Heart right ventricle (tissue), 16 donors: ENCODE results near the gene GRPEL1. TPM values are rescaled to one million over a fixed set of nuclear protein-coding genes. Genes with fewer than 3 reads are reported as not detected.

Source experiments
- ATAC-seq, 8 donors: fragments of 200-7000 bp; cut with Tn5 transposase; one replicate each; pipeline ENCODE4 v1.9.1; 2020; ENCODE audit warnings: mild to moderate bottlenecking in 8 of 8, moderate library complexity in 8 of 8, moderate number of reproducible peaks in 1 of 8
- DNase-seq, 2 donors: peaks; one replicate each; pipeline ENCODE4 v3.0.0-alpha.2; 2020
- H3K27ac ChIP-seq, 10 donors: fragments of 200-600 bp; sonication (generic) in 2 of 10; one replicate each; pipeline versions ENCODE4 v1.5.0 to v1.8.0; 2020 to 2022; ENCODE audit warnings: mild to moderate bottlenecking in 3 of 10
- H3K27me3 ChIP-seq, 7 donors: fragments of 200-600 bp; one replicate each; pipeline ENCODE4 v1.8.0; 2021 to 2022; ENCODE audit warnings: mild to moderate bottlenecking in 2 of 7
- H3K36me3 ChIP-seq, 9 donors: fragments of 200-600 bp; sonication (generic) in 1 of 9; one replicate each; pipeline versions ENCODE4 v1.5.0 to v1.8.0; 2020 to 2022; ENCODE audit warnings: mild to moderate bottlenecking in 2 of 9
- H3K4me1 ChIP-seq, 9 donors: fragments of 200-600 bp; sonication (generic) in 1 of 9; one replicate each; pipeline versions ENCODE4 v1.5.0 to v1.8.0; 2020 to 2022; ENCODE audit warnings: mild to moderate bottlenecking in 4 of 9
- H3K4me3 ChIP-seq, 10 donors: fragments of 200-600 bp; sonication (generic) in 2 of 10; one replicate each; pipeline versions ENCODE4 v1.5.0 to v1.8.0; 2020 to 2022; ENCODE audit warnings: mild to moderate bottlenecking in 7 of 10, moderate library complexity in 2 of 10
- H3K9me3 ChIP-seq, 11 donors: fragments of 200-600 bp in 10 of 11; sonication (generic) in 2 of 11; one replicate each; pipeline versions ENCODE4 v1.5.0 to v1.8.0; 2013 to 2022; ENCODE audit warnings: mild to moderate bottlenecking in 2 of 11, control low read depth in 1 of 11, moderate library complexity in 1 of 11
- CTCF ChIP-seq, 9 donors: fragments of 200-600 bp; sonication (generic) in 2 of 9; IDR thresholded peaks; one replicate each; pipeline versions ENCODE4 v1.5.0 to v1.8.0; 2021 to 2022; ENCODE audit warnings: antibody characterized with exemption in 9 of 9, mild to moderate bottlenecking in 5 of 9, moderate library complexity in 1 of 9
- WGBS, 2 donors: extraction: QIAGEN DNeasy Blood & Tissue Kit; methylation state at CpG; one replicate each; pipeline ENCODE4 v1.1.7; 2013; ENCODE audit warnings: inconsistent platforms in 1 of 2; 5-methylcytosine and 5-hydroxymethylcytosine counted together
- intact Hi-C, 10 donors: fragments of 100-400 bp; cut with DNase I; formaldehyde crosslinking; loops; one replicate each; pipeline versions ENCODE4 v1.11.1 to v1.14.2; 2022
- polyA plus RNA-seq, 2 donors: library from polyadenylated mRNA; stranded (reverse); fragments of 200-250 nt; gene quantifications; one replicate each; pipeline ENCODE4 v1.2.3, GENCODE V29; 2013
- total RNA-seq, 10 donors: library from RNA; stranded (reverse); fragmentation: NEBNext Ultra II Directional in 3 of 10; extraction: Animal tissue kit (Norgen Biotek cat#: 25700) in 3 of 10; gene quantifications; one replicate each; pipeline versions ENCODE4 v1.2.1 to v1.2.4, GENCODE V29; 2021 to 2023
- donor health status: Arrhythmogenic right ventricular cardiomyopathy.
- donor health status: ischemic (EF 13 %, LVEDD 7.1; RV severe dilation, severe dysfunction).
- donor health status: healthy with polysubstance abuse.
- donor health status: DM: no; HTN: yes; CAD: no.
- donor health status: DM: no; HTN: no; CAD: no.
- donor health status: ischemic (EF 25% LVEDD 6.9; RV normal size, moderate dysfunction).
- donor health status: ischemic (EF 25% LVEDD 5.7; RV mildly dilated, moderate dysfunction).
- donor health status: healthy.
- donor health status: DM: yes; HTN: yes; CAD: no.
- donor health status: Ischemic cardiomyopathy.
- donor health status: ischemic (EF 35%, LVEDD 5.7; RV mildly dilated, moderate dysfunction).
- donor health status: nonischemic (EF 11% LVEDD 7.7; RV severe dilation, severe dysfunction).
- donor health status: DM: yes; HTN: yes; CAD: no.
- donor health status: PGD.
- donor health status: ischemic (EF 29% LVEDD 5.4; RV normal size, mild dysfunction).
- donor health status: nonischemic (EF 23%, LVEDD 6.1; RV moderate dilation, normal function).

Gene GRPEL1
- total and polyA plus RNA-seq, 12 donors, result 38.7 to 83.3 (median 55.8) TPM

- no peak for ATAC-seq
- no peak for TF ChIP-seq CTCF (IDR thresholded peaks at IDR 0.05)
Measured at GRCh38 chr4:7076696-7077082, 8.8 kb upstream of the GRPEL1 start.

GRCh38 chr4:7075962-7076695 lies 8.3 kb upstream of the GRPEL1 start:
- TF ChIP-seq CTCF (IDR thresholded peaks at IDR 0.05), result no peak
- ATAC-seq (peak in 2 of 8 donors; percentile 5 to 40), DNase-seq (no peak)
- Histone ChIP-seq H3K4me1 (peaks cover 0 to 5% (median 0%) of the 10 kb centered on the region in 9 donors), H3K36me3 (no peaks in the 10 kb centered on the region), H3K27me3 (no peaks in the 10 kb centered on the region), H3K4me3 (no peak overlapping the region), H3K27ac (no peak overlapping the region), H3K9me3 (peaks cover 0 to 5% (median 0%) of the 10 kb centered on the region in 11 donors)
- intact Hi-C loops, result loop anchor here in 3 of 10 donors (10.0 kb wide), 4 partner anchors 91 to 351 kb away; partner anchors contain the start of gene TBC1D14 (in 1 of the 3)
- 85 to 86% methylated on average over 25 of the region's 25 CpGs for WGBS, 2 donors

More at GRCh38 chr4:7076696-7077082, 8.8 kb upstream of the GRPEL1 start:
- peaks cover 0 to 5% (median 0%) of the 10 kb centered on the region in 9 donors for H3K4me1 ChIP-seq
- H3K9me3 ChIP-seq, result peaks cover 0 to 5% (median 0%) of the 10 kb centered on the region in 11 donors
- H3K27me3 ChIP-seq, result peaks cover 0 to 1% (median 0%) of the 10 kb centered on the region in 7 donors
- no peak overlapping the region for H3K4me3 ChIP-seq
- intact Hi-C loops, result loop anchor here in 3 of 10 donors (10.0 kb wide), 4 partner anchors 92 to 352 kb away; partner anchors contain the start of gene TBC1D14 (in 1 of the 3)
- no peaks in the 10 kb centered on the region for H3K36me3 ChIP-seq
- no peak overlapping the region for H3K27ac ChIP-seq
- DNase-seq, result no peak
- 59 to 63% methylated on average over 6 of the region's 6 CpGs for WGBS, 2 donors

DNA sequence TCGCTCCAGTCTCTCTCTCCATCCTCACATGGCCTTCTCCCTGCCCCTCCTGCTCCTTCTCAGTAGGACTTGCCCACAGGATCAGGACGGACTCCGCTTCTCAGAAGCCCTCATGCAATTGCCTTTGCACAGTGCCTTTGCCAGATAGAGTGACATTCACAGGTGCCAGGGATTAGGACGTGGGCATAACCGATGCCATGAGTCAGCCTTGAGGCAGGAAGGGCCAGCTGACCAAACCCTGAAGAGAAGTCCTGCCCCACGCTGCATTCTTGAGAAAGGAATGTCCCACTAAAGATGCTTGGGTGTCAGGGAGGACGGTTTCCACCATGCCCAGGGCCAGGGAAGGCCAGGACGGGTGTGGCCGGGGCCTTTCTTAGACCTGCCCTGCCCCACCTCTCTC lies 6.6 kb upstream of the GRPEL1 start:
- no peak overlapping the region for H3K27ac ChIP-seq
- DNase-seq, result no peak
- H3K4me3 ChIP-seq, result no peak overlapping the region
- no peak for TF ChIP-seq CTCF (IDR thresholded peaks at IDR 0.05)
- peaks cover 0 to 12% (median 3%) of the 10 kb centered on the region in 9 donors for H3K4me1 ChIP-seq
- H3K27me3 ChIP-seq, result no peaks in the 10 kb centered on the region
- no peaks in the 10 kb centered on the region for H3K9me3 ChIP-seq
- no peaks in the 10 kb centered on the region for H3K36me3 ChIP-seq
- WGBS, 2 donors, result 82% methylated on average over 9 of the region's 9 CpGs
- intact Hi-C loops, result loop anchor here in 9 of 10 donors (5.0 to 10.0 kb wide), 10 partner anchors 87 to 357 kb away; partner anchors contain the start of genes TBC1D14 (in 3 of the 9) and BLOC1S4 (in 1 of the 9)
- no peak for ATAC-seq

GRCh38 chr4:7073526-7074390 lies 5.9 kb upstream of the GRPEL1 start:
- peak in 1 of 2 donors; percentile 31 for DNase-seq
- Histone ChIP-seq H3K4me3 (no peak overlapping the region), H3K4me1 (peaks cover 4 to 18% (median 8%) of the 10 kb centered on the region in 9 donors), H3K27me3 (no peaks in the 10 kb centered on the region), H3K9me3 (no peaks in the 10 kb centered on the region), H3K27ac (no peak overlapping the region), H3K36me3 (no peaks in the 10 kb centered on the region)
- intact Hi-C loops, result loop anchor here in 9 of 10 donors (5.0 to 10.0 kb wide), 10 partner anchors 86 to 356 kb away; partner anchors contain the start of genes TBC1D14 (in 3 of the 9) and BLOC1S4 (in 1 of the 9)
- TF ChIP-seq CTCF (IDR thresholded peaks at IDR 0.05), result no peak
- ATAC-seq, result peak in 2 of 8 donors; percentile 22 to 34
- WGBS, 2 donors, result 74% methylated on average over 18 of the region's 18 CpGs
